HG02798 (cell line): ENCODE results near the gene STXBP5.

Experiments
- ATAC-seq: cut with Tn5 transposase; IDR thresholded peaks from one replicate; pipeline ENCODE4 v1.9.1; 2021; ENCODE audit warnings: mild to moderate bottlenecking; ENCODE audit not compliant: unreplicated experiment, poor library complexity

STXBP5 gene

GRCh38 chr6:147207837-147208754, 3.9 kb downstream of the STXBP5 start:
- no peak for ATAC-seq

DNA sequence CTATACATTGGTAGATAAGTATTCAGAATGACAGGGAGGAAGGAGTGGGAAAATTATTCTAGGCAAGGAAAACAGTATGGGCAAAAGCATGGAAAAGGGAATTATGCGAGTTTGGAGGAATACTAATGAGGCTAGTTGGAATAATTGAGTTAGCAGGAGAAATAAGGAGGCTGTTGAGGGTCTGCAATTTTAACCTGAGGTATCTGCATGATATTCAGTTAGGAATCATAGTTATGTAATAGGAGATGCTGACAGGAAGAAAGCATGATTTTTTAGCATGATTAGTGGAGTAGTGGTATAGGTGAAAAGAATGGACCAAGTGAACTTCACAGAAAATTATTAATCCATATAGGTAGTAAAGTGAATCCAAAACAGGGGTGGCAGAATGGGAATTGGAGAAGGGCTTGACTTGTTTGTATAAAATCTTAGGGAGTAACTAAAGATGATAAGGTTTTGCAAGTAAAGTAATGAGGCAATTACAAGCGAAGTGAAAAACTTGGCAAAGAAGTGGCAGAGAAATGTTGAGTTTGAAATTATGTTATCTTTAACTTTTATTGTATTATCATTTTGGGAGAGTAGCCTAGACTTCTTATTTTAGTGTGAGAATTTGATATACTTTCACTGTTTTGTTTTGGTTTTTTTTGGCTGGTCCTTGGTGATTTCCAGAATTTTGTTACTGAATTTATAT, 5.7 kb downstream of the STXBP5 start:
- no peak for ATAC-seq

GRCh38 chr6:147211349-147211748, 7.1 kb downstream of the STXBP5 start:
- ATAC-seq: no peak

- ATAC-seq: no peak
Observed at GRCh38 chr6:147211831-147212230, 7.6 kb downstream of the STXBP5 start.

GRCh38 chr6:147212622-147213021, 8.4 kb downstream of the STXBP5 start:
- no peak for ATAC-seq

DNA sequence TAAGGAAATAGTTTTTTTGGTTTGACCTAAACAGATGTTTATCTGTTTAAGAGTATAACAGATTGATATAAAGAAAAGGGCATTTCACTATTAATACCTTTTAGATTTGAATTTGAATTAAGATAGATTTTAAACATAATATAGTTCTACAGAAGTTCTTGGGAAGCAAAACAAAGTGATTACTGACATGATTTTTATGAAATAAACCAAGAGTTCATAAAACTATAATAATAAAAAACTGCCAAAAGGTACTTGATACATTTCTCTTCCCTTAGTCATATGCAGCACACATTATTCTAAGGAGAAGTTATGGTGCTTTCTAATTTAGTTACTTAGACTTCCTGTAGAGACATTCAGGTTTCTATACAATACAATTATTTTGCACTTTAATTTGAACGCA, 9.6 kb downstream of the STXBP5 start:
- ATAC-seq: no peak

DNA sequence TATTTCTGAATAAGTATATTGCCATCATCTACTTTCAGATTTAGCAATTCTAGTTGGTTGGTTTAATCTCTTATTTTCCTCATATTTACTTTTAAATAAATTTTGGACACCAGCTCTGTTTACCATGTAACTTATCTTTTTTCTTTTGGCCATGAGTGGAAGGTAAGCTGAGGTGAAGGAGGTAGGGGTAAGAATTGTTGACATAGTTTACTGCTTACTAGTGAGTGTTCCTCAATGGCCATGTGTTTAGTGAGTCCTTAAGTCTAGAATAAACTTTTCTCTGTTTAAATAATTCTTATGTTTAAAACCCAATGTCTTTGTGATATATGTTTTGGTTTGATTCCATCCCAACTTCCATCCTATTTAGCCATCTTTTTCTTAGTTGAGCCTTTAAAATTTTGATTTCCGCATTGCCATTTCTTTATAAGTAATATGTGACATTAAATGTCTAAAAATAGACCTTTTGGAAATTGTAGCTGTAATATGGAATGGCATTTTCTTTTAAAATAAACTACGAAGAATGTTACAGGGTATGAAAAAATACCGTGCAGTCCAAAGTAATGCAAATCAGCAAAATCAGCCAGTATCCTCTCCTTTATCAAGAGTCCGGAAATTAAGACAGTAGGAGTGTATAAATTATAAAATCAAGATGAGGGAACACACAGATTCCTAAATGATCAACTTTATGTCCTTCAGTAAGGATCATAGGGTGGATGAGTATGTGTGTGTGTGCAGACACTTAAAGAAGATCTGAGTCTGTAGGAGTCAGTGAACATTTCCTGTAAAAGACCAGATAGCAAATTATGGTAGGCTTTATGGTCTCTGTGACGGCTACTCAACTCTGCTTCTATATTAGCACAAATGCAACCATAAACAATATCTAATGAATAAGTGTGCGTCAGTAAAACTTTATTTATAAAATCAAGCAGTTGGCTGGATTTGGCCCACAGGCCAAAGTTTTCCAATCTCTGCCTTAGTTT, 10.3 kb downstream of the STXBP5 start:
- ATAC-seq: no peak

GRCh38 chr6:147216915-147217314, 12.7 kb downstream of the STXBP5 start:
- no peak for ATAC-seq

- no peak for ATAC-seq
Observed at GRCh38 chr6:147217840-147218404, 13.7 kb downstream of the STXBP5 start.

GRCh38 chr6:147218797-147219196, 14.6 kb downstream of the STXBP5 start:
- ATAC-seq: no peak

DNA sequence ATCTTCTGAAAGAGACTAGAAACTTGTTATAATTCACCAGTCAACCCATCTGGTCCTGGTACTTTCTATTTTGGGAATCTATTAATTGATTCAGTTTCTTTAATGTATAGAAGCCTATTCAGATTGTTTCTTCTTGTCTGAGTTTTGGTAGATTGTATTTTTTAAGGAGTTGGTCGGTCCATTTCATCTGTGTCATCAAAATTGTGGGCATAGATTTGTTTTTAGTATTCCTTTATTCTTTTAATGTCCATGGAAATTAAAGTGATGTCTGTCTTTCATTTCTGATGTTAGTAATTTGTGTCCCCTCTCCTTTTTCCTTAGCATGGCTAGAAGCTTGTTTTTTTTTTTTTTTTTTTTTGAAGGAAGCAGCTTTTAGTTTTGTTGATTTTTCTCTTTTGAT, 15.2 kb downstream of the STXBP5 start:
- no peak for ATAC-seq

GRCh38 chr6:147220345-147220744, 16.1 kb downstream of the STXBP5 start:
- ATAC-seq: no peak

DNA sequence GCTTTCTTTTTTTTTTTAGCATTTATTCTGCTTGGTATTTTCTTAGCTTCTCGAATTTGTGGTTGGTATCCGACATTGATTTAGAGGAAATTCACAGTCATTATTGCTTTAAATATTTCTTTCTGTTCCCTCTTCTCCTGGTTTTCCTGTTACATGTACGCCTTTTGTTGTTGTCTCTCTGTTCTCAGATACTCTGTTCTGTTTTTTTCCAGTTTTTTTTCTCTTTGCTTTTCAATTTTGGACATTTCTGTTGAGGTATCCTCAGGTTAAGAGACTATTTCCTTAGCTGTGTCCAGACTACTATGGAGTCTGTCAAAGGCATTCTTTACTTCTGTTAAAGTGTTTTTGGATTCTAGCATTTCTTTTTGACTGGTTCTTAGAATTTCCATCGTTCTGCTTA, 17.5 kb downstream of the STXBP5 start:
- no peak for ATAC-seq

DNA sequence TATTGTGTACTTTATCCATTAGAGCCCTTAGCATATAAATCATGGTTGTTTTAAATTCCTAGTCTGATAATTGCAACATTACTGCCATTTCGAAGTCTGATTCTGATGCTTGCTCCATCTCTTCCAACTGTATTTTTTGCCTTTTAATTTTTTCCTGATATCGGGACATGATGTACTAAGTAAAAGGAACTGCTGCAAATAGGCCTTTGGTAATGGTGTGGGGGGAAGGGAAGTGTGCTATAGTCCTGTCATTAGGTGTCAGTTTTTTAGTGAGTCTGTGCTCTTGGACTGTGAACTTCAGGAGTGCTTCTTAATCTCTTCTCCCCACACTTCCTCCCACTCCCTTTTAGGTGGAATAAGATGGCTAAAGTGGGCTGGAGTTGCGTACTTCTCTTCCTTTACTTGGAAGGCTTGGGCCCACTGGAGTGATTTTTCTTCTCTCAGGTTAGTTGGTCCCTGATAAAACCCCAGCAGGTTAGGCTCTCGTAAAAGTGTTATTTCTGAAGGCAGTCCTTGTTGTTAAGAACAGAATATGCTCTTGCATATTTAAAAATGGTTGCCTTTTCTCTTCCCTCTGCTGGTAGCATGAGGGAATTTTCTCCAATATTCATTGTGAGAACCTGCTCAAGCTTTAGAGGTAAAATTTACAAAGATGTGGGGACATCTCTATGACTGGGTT, 18.1 kb downstream of the STXBP5 start:
- ATAC-seq: peak; percentile 69

DNA sequence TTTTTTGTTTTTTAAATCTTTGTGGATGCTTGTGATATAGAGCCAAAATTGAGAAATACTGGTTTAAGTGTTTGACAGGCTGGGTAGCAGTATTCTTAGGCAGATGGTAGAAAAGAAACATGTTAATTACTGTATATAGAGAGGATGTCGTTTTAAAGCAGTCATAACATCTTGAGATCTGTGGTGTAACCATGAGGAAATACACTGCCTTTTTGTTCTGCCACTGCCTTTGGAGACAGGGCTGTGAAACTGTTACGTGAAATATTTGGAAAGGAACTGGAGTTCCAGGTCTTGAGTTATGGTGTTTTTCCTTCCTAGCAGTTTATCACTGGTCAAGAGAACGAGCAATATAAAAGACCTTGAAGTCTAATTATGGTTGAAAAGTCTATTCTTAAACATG, 19.5 kb downstream of the STXBP5 start:
- no peak for ATAC-seq

GRCh38 chr6:147226163-147226724, 22.0 kb downstream of the STXBP5 start:
- ATAC-seq: no peak

- ATAC-seq: no peak
Observed at GRCh38 chr6:147226877-147227276, 22.7 kb downstream of the STXBP5 start.

DNA sequence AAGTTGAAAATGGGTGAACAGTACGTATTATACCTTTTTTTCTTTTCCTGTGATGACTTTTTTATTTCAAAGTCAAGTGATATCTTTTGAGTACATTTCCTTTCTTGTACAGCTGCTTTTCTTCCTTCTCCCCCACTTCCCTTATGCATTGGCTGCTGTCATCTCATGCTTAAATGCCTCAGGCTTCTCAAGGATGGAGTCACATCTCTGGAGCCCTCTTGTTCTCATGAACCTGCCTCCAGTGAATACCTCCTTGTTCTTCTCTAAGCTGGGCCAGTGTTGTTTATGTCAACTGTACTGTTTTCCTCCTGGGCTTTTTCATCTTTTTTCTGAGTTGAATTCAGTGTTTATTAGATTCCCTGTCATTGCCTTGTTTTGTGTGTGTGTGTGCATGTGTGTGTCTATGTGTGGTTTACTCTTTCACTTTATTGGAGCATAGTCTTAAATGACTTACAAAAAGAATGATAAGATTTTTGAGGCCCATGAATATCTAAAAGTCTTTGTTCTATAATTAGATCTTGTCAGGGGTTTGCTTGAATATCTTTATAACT, 23.6 kb downstream of the STXBP5 start:
- ATAC-seq: no peak

DNA sequence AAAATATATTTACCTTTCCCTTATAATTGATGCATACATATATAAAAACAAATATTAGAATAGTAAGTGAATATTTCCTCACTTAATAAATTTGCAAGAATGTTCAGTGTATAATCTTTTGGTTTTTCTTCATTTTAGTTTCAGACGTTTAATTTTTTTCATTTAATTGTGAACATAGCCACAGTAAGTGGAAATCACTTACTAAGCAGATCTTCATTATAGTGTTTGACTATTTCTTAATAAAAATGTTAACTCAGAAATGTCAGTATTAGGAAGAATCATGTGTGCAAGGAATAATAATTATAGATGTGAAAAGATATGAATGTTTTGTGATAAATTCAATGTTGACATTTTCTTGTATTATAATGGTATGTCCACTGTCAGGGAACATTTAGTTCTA, 27.4 kb downstream of the STXBP5 start:
- no peak for ATAC-seq
